DOHH2 (cell line): ENCODE results near the gene FOXP3.

Experiments used
- H3F3A ChIP-seq: fragments of 200-600 bp; sonication (generic), shearing (Covaris generic); 2 replicates; pipeline ENCODE4 v1.6.0; 2016; ENCODE audit warnings: antibody characterized with exemption, mild to moderate bottlenecking; ENCODE audit not compliant: control insufficient read depth, insufficient read depth
- H3K27ac ChIP-seq: fragments of 200-600 bp; sonication (generic); 2 replicates; pipeline ENCODE4 v1.5.1; 2014; ENCODE audit warnings: low read depth, mild to moderate bottlenecking, low read length, moderate library complexity
- H3K27me3 ChIP-seq: fragments of 200-600 bp; sonication (generic); 2 replicates; pipeline ENCODE4 v1.6.1; 2014; ENCODE audit warnings: mild to moderate bottlenecking, low read length, mixed read lengths; ENCODE audit not compliant: control insufficient read depth
- H3K36me3 ChIP-seq: fragments of 200-600 bp; sonication (generic); 2 replicates; pipeline ENCODE4 v1.6.1; 2014; ENCODE audit warnings: mild to moderate bottlenecking, low read length, moderate library complexity, mixed read lengths; ENCODE audit not compliant: control insufficient read depth
- H3K4me1 ChIP-seq: fragments of 200-600 bp; sonication (generic); 2 replicates; pipeline ENCODE4 v1.6.1; 2014; ENCODE audit warnings: mild to moderate bottlenecking, low read length, mixed read lengths; ENCODE audit not compliant: control insufficient read depth
- H3K4me2 ChIP-seq: fragments of 200-600 bp; sonication (generic); 2 replicates; pipeline ENCODE4 v1.6.0; 2014; ENCODE audit warnings: mild to moderate bottlenecking, low read length, moderate library complexity
- H3K4me3 ChIP-seq: fragments of 200-600 bp; sonication (generic); 2 replicates; pipeline ENCODE4 v1.5.1; 2014; ENCODE audit warnings: mild to moderate bottlenecking, low read length, mixed read lengths
- H3K79me2 ChIP-seq: fragments of 200-600 bp; sonication (generic); 2 replicates; pipeline ENCODE4 v1.6.1; 2014; ENCODE audit warnings: mild to moderate bottlenecking, low read length, mixed read lengths; ENCODE audit not compliant: control insufficient read depth
- H3K9me2 ChIP-seq: fragments of 200-600 bp; sonication (generic); replicated peaks from 2 replicates; pipeline ENCODE4 v1.6.1; 2014; ENCODE audit warnings: mild to moderate bottlenecking, low read length, mixed read lengths; ENCODE audit not compliant: control insufficient read depth
- H3K9me3 ChIP-seq: fragments of 200-600 bp; sonication (generic); 2 replicates; pipeline ENCODE4 v1.6.1; 2014; ENCODE audit warnings: antibody characterized with exemption, low read length, mixed read lengths; ENCODE audit not compliant: control insufficient read depth, insufficient read depth
- H4K20me1 ChIP-seq: fragments of 200-600 bp; sonication (generic); 2 replicates; pipeline ENCODE4 v1.6.0; 2014; ENCODE audit warnings: low read depth, mild to moderate bottlenecking, antibody characterized with exemption, low read length, moderate library complexity; ENCODE audit not compliant: control insufficient read depth, insufficient read depth
- EZH2phosphoT487 ChIP-seq: fragments of 200-600 bp; sonication (generic); IDR thresholded peaks from 2 replicates; pipeline ENCODE4 v1.6.1; 2017; ENCODE audit warnings: borderline replicate concordance, mild to moderate bottlenecking, antibody characterized with exemption, low read length, moderate library complexity, mixed read lengths
- TF ChIP-seq, protein P1 (sequence below): fragments of 200-600 bp; sonication (generic); IDR thresholded peaks from one replicate; pipeline ENCODE4 v1.5.1; 2014; ENCODE audit warnings: antibody characterized with exemption, mild to moderate bottlenecking, low read depth, low read length; ENCODE audit not compliant: poor library complexity, severe bottlenecking

Gene FOXP3

DNA sequence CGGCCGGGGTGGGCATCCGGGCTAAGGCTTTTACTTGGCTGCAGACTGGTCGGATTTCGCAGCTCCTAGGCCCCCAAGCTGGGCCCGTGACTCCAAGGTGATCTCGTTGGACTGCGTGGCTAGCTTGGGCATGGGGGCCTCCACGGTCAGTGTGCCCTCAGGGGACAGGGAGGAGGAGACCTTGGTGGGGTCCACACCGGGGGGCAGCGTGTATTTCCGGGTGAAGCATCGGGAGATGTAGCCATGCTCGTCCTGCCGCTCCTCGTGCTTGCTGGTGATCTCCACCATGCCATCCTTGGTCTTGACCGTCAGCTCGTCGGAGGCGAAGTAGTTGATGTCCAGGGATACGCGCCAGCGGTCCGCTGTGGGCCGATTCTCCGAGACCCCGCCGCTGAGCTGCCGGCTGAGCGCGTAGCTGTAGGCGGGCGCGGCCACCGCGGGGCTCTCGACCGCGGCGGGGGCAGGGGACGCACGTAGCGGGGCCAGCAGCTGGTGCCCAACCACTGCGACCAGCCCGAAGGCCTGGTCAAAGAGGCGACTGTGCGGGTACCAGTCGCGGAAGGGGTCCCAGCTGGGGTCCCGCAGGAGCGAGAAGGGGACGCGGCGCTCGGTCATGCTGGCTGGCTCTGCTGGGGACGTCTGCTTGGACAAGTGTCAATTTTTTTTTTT lies 30.5 kb downstream of the FOXP3 start:
- no peaks in the 10 kb centered on the region for H3K36me3 ChIP-seq
- H3K27ac ChIP-seq, result no peak overlapping the region
- H3K4me3 ChIP-seq, result no peak overlapping the region
- no peak for TF ChIP-seq EZH2phosphoT487
- TF ChIP-seq, protein P1, sequence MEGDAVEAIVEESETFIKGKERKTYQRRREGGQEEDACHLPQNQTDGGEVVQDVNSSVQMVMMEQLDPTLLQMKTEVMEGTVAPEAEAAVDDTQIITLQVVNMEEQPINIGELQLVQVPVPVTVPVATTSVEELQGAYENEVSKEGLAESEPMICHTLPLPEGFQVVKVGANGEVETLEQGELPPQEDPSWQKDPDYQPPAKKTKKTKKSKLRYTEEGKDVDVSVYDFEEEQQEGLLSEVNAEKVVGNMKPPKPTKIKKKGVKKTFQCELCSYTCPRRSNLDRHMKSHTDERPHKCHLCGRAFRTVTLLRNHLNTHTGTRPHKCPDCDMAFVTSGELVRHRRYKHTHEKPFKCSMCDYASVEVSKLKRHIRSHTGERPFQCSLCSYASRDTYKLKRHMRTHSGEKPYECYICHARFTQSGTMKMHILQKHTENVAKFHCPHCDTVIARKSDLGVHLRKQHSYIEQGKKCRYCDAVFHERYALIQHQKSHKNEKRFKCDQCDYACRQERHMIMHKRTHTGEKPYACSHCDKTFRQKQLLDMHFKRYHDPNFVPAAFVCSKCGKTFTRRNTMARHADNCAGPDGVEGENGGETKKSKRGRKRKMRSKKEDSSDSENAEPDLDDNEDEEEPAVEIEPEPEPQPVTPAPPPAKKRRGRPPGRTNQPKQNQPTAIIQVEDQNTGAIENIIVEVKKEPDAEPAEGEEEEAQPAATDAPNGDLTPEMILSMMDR, result no peak
- H3F3A ChIP-seq, result no peaks in the 10 kb centered on the region
- H3K79me2 ChIP-seq, result no peaks in the 10 kb centered on the region
- no peaks in the 10 kb centered on the region for H3K9me3 ChIP-seq
- H3K9me2 ChIP-seq, result no peaks in the 10 kb centered on the region
- H3K27me3 ChIP-seq, result no peaks in the 10 kb centered on the region
- H3K4me2 ChIP-seq, result no peak overlapping the region
- H4K20me1 ChIP-seq, result no peaks in the 10 kb centered on the region
- peaks cover 9% of the 10 kb centered on the region; the same call in 1 of the 2 replicates for H3K4me1 ChIP-seq

DNA sequence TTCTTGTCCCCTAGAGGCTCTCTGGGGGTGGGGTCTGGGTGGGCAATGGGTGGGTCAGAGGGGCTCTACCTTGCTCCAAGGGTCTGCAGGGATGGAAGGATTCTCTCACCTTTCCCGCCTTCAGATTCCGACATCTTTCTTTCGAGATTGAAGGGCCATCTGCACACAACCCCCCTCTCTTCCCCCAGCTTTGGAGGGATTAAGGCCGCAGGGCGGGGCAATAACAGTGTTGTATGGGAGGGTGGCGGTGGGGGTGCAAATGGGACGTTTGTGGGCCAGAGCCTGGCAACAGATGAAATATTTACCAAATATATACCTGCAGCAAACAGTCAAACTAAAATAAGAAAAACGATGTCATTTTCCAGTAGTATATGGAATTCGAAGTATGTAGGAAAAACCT lies 31.3 kb downstream of the FOXP3 start, which contains the start of gene CACNA1F:
Gene CACNA1F (minus strand): TSS at position 165 of the 400 bp plus-strand sequence. CDS start 31 bp downstream, at position 134.
- Histone ChIP-seq H3F3A (no peaks in the 10 kb centered on the region), H3K27me3 (no peaks in the 10 kb centered on the region), H3K9me2 (no peaks in the 10 kb centered on the region), H3K36me3 (no peaks in the 10 kb centered on the region), H3K79me2 (no peaks in the 10 kb centered on the region), H3K4me3 (no peak within 1 kb of the TSS), H3K27ac (no peak within 1 kb of the TSS), H3K4me1 (peaks cover 9% of the 10 kb centered on the region; the same call in 1 of the 2 replicates), H4K20me1 (no peaks in the 10 kb centered on the region), H3K4me2 (no peak within 1 kb of the TSS), H3K9me3 (no peaks in the 10 kb centered on the region)
- TF ChIP-seq, protein P1, result no peak
- TF ChIP-seq EZH2phosphoT487, result no peak

DNA sequence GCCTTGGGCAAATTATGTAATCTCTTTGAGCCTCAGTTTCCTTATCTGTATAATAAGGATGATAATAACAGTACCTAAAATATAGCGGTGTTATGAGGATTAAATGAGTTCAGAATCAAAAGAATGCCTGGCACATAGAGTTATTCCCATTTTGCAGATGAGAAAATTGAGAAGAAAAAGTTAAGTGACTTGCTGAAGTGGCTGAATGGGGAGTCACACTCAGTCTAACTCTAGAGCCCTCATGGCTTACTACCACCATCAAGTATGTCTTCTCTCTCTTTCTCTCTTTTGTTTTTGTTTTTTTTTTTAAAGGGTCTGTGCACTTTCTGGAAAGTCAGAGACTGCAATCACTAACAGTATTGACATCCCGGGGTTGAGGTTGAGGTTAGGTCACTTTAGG lies 32.0 kb downstream of the FOXP3 start:
- no peaks in the 10 kb centered on the region for H4K20me1 ChIP-seq
- H3K9me2 ChIP-seq, result no peaks in the 10 kb centered on the region
- no peaks in the 10 kb centered on the region for H3F3A ChIP-seq
- H3K4me1 ChIP-seq, result peaks cover 9% of the 10 kb centered on the region; the same call in 1 of the 2 replicates
- no peak for TF ChIP-seq EZH2phosphoT487
- H3K4me3 ChIP-seq, result no peak overlapping the region
- H3K27me3 ChIP-seq, result no peaks in the 10 kb centered on the region
- H3K79me2 ChIP-seq, result no peaks in the 10 kb centered on the region
- no peak overlapping the region for H3K27ac ChIP-seq
- H3K4me2 ChIP-seq, result no peak overlapping the region
- no peaks in the 10 kb centered on the region for H3K9me3 ChIP-seq
- no peaks in the 10 kb centered on the region for H3K36me3 ChIP-seq

DNA sequence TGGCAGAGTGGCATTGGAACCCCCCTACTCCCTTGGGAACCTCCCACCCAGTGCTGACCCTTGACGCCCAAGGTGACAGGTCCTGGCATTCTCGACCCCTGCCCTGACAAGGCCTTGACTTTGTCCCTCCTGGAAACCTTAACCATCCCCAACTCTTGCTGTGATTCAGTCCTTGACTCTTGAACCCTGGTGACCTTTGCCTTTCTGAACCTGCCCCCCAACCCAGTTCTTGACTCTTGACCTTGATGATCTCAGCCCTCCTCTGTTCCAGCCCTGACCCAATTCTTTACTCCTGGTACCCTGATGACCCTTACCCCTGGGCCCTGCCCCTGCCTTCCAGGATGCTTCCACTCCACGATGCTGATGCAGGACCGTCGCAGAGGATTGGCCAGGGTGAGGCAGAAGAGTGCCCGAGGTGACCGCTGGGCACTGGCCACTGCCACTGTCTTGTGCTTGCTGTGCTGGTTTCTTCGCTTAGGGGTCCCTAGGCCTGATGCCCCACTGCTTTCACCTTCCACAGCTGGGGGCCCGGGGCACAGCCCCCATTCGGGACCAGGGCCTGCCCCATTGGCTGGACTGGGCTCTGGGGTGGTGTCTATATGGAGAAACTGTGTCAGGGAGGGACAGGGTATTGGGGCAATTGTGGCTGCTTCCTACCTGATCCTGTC lies 33.0 kb downstream of the FOXP3 start:
- Histone ChIP-seq H3K9me3 (no peaks in the 10 kb centered on the region), H4K20me1 (no peaks in the 10 kb centered on the region), H3K79me2 (no peaks in the 10 kb centered on the region), H3K4me2 (no peak overlapping the region), H3K4me3 (no peak overlapping the region), H3K36me3 (no peaks in the 10 kb centered on the region), H3K4me1 (peaks cover 9% of the 10 kb centered on the region; the same call in 1 of the 2 replicates), H3K27me3 (no peaks in the 10 kb centered on the region), H3F3A (no peaks in the 10 kb centered on the region), H3K9me2 (no peaks in the 10 kb centered on the region), H3K27ac (no peak overlapping the region)
- TF ChIP-seq, protein P1, result no peak
- TF ChIP-seq EZH2phosphoT487, result no peak
